HepG2 (cell line): ENCODE data around the gene COMT. TPM values are rescaled to one million over a fixed set of nuclear protein-coding genes. Genes with fewer than 3 reads are reported as not detected.

ENCODE experiments used
- ATF7-NPFF ChIP-seq: sonication (generic); formaldehyde crosslinking; IDR thresholded peaks from 2 replicates; pipeline ENCODE4 v1.8.1; 2023; ENCODE audit warnings: mild to moderate bottlenecking, low read depth, missing genetic modification reagents, moderate library complexity
- BCL6 ChIP-seq: IDR thresholded peaks from 2 replicates; pipeline ENCODE4 v1.6.1; 2016; ENCODE audit warnings: missing genetic modification reagents, missing compliant biosample characterization
- CREM ChIP-seq, 2 experiments: sonication (generic) in 1 of 2; formaldehyde crosslinking in 1 of 2; IDR thresholded peaks; 2 replicates each; pipeline versions ENCODE4 v1.4.0 to v1.6.1; 2016 to 2020; ENCODE audit warnings: antibody characterized with exemption in 1 of 2, mild to moderate bottlenecking in 1 of 2, missing genetic modification reagents in 1 of 2
- EZH2 ChIP-seq: conservative IDR thresholded peaks from 2 replicates; pipeline ENCODE4 v1.6.1; 2012; ENCODE audit warnings: mild to moderate bottlenecking, low read depth, low read length, moderate library complexity
- FOXA3 ChIP-seq: IDR thresholded peaks from 2 replicates; pipeline ENCODE4 v1.6.1; 2016; ENCODE audit warnings: missing genetic modification reagents, missing compliant biosample characterization
- GFI1 ChIP-seq: sonication (generic); formaldehyde crosslinking; IDR thresholded peaks from 2 replicates; pipeline ENCODE4 v1.5.0; 2020; ENCODE audit warnings: missing genetic modification reagents, mild to moderate bottlenecking, borderline replicate concordance
- HCFC1 ChIP-seq: fragments of 150-350 bp; IDR thresholded peaks from 2 replicates; pipeline ENCODE4 v1.6.1; 2014; ENCODE audit warnings: low read depth, low read length
- MAZ ChIP-seq, 2 experiments: sonication (generic) in 1 of 2; formaldehyde crosslinking in 1 of 2; IDR thresholded peaks; 2 replicates each; pipeline versions ENCODE4 v1.5.0 to v1.6.1; 2012 to 2020; ENCODE audit warnings: low read depth in 2 of 2, mild to moderate bottlenecking in 2 of 2, borderline replicate concordance in 1 of 2, improper control_type of control experiment in 1 of 2, low read length in 1 of 2, missing genetic modification reagents in 1 of 2, moderate library complexity in 1 of 2
- MIER3 ChIP-seq: IDR thresholded peaks from 2 replicates; pipeline ENCODE4 v1.6.1; 2016; ENCODE audit warnings: missing compliant biosample characterization, borderline replicate concordance
- RORA ChIP-seq: sonication (generic); formaldehyde crosslinking; IDR thresholded peaks from 2 replicates; pipeline ENCODE4 v1.5.0; 2020; ENCODE audit warnings: mild to moderate bottlenecking, missing genetic modification reagents, moderate library complexity
- SAFB2 ChIP-seq: sonication (generic); formaldehyde crosslinking; IDR thresholded peaks from 2 replicates; pipeline ENCODE4 v1.5.1; 2020; ENCODE audit warnings: missing genetic modification reagents, low read depth, mild to moderate bottlenecking, borderline replicate concordance
- ZFP1 ChIP-seq: IDR thresholded peaks from 2 replicates; pipeline ENCODE4 v1.6.1; 2016
- ZFP90 ChIP-seq: sonication (generic); formaldehyde crosslinking; IDR thresholded peaks from 2 replicates; pipeline ENCODE4 v1.8.0; 2022; ENCODE audit warnings: missing genetic modification reagents, mild to moderate bottlenecking, inconsistent platforms, borderline replicate concordance
- ZNF224 ChIP-seq: sonication (generic); formaldehyde crosslinking; IDR thresholded peaks from 2 replicates; pipeline ENCODE4 v1.5.0; 2020; ENCODE audit warnings: mild to moderate bottlenecking, missing genetic modification reagents
- ZNF274 ChIP-seq: sonication (generic); formaldehyde crosslinking; IDR thresholded peaks from 2 replicates; pipeline ENCODE4 v1.5.1; 2020; ENCODE audit warnings: mild to moderate bottlenecking, missing genetic modification reagents
- ZNF292 ChIP-seq: sonication (generic); formaldehyde crosslinking; IDR thresholded peaks from 2 replicates; pipeline ENCODE4 v1.8.1; 2022; ENCODE audit warnings: mild to moderate bottlenecking, low read depth, missing genetic modification reagents, borderline replicate concordance
- ZNF382 ChIP-seq: sonication (generic); formaldehyde crosslinking; IDR thresholded peaks from 2 replicates; pipeline ENCODE4 v1.5.0; 2020; ENCODE audit warnings: missing genetic modification reagents, mild to moderate bottlenecking, borderline replicate concordance
- ZNF569 ChIP-seq: sonication (generic); formaldehyde crosslinking; IDR thresholded peaks from 2 replicates; pipeline ENCODE4 v1.5.0; 2020; ENCODE audit warnings: mild to moderate bottlenecking, missing genetic modification reagents, moderate library complexity, borderline replicate concordance
- ZNF607 ChIP-seq: sonication (generic); formaldehyde crosslinking; IDR thresholded peaks from 2 replicates; pipeline ENCODE4 v1.5.1; 2020; ENCODE audit warnings: missing genetic modification reagents, mild to moderate bottlenecking, borderline replicate concordance
- polyA plus RNA-seq, 8 experiments: library from polyadenylated mRNA; depleted of rRNA in 3 of 8; stranded (reverse) in 7 of 8; unstranded in 1 of 8; fragments of >200 nt; fragmentation: Illumina TruSeq in 4 of 8; extraction: Trizol in 4 of 8; gene quantifications; 2 replicates each; pipeline versions ENCODE4 v1.2.1 to v1.2.3, GENCODE V29; 2011 to 2016; ENCODE audit warnings: low read depth in 4 of 8, missing spikeins in 1 of 8, mixed read lengths in 1 of 8; ENCODE audit not compliant: insufficient read depth in 1 of 8
- total RNA-seq, 5 experiments: library from RNA; depleted of rRNA; stranded (reverse); fragments of >200 nt; fragmentation: Illumina TruSeq; extraction: Trizol; gene quantifications; 2 replicates each; pipeline ENCODE4 v1.2.3, GENCODE V29; 2016; ENCODE audit warnings: low read depth in 1 of 5
- TF ChIP-seq, protein P1 (sequence below): sonication (generic); formaldehyde crosslinking; IDR thresholded peaks from 2 replicates; pipeline ENCODE4 v1.4.0; 2020; ENCODE audit warnings: missing genetic modification reagents, borderline replicate concordance
- TF ChIP-seq, protein P2 (sequence below): sonication (generic); formaldehyde crosslinking; IDR thresholded peaks from 2 replicates; pipeline ENCODE4; 2020; ENCODE audit warnings: missing genetic modification reagents, mild to moderate bottlenecking, borderline replicate concordance

Gene COMT
- total and polyA plus RNA-seq, 2 of the 13 experiments (the other 11 are each of a cell fraction or from before 2014, with no cell fraction given) = 156 to 162 TPM

DNA sequence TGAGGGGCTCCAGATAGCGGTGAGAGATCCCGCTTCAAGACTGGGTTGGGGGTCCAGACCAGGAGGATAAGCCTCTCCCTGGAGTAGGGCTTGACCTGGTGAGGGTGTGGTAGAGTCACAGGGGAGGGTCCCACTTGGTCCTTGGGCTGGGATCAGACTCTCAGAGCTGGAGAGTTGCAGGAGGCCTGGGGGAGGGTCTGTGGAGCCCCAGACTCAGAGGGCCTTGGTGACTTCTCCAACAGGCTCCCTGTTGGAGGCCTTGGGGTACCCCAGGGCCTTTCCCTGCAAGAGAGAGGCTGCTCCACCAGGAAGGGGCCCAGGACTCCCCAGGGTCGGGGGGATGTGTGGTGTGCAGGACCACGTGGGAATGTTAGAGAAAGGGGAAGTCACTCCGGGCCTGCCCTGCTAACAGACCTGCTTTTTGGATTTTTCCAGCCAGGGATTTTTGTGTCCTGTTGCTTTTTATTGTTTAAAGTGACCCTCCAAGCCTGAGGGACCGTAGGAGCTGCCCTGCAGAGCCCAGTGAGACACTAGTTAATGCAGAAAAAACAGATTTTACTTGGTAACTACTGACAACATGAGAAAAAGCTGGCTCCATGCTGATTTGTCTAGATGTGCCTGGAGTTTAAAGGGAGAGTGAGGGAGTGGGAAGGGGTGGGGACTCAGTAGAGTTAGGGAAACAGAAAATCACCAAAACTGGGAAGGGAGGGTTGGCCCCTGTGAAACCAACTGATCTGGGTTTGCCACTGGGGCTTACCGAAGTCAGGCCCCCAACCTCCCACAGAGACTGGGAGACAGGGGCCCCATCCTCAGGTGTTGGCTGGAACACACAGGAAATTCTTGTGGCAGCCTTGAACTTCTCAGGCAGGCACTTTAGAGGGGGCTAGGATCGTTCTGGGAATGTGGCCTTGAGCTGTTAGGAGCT, 847 bp downstream of the COMT start (continued):
- TF ChIP-seq, protein P1, sequence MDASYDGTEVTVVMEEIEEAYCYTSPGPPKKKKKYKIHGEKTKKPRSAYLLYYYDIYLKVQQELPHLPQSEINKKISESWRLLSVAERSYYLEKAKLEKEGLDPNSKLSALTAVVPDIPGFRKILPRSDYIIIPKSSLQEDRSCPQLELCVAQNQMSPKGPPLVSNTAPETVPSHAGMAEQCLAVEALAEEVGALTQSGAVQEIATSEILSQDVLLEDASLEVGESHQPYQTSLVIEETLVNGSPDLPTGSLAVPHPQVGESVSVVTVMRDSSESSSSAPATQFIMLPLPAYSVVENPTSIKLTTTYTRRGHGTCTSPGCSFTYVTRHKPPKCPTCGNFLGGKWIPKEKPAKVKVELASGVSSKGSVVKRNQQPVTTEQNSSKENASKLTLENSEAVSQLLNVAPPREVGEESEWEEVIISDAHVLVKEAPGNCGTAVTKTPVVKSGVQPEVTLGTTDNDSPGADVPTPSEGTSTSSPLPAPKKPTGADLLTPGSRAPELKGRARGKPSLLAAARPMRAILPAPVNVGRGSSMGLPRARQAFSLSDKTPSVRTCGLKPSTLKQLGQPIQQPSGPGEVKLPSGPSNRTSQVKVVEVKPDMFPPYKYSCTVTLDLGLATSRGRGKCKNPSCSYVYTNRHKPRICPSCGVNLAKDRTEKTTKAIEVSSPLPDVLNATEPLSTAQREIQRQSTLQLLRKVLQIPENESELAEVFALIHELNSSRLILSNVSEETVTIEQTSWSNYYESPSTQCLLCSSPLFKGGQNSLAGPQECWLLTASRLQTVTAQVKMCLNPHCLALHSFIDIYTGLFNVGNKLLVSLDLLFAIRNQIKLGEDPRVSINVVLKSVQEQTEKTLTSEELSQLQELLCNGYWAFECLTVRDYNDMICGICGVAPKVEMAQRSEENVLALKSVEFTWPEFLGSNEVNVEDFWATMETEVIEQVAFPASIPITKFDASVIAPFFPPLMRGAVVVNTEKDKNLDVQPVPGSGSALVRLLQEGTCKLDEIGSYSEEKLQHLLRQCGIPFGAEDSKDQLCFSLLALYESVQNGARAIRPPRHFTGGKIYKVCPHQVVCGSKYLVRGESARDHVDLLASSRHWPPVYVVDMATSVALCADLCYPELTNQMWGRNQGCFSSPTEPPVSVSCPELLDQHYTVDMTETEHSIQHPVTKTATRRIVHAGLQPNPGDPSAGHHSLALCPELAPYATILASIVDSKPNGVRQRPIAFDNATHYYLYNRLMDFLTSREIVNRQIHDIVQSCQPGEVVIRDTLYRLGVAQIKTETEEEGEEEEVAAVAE (CRISPR knock-in tag) = no peak
- TF ChIP-seq ATF7-NPFF (CRISPR knock-in tag) (no peak), ZNF569 (no peak), GFI1 (CRISPR knock-in tag) (peak; percentile 58; the same call in 1 of the 2 replicates), FOXA3 (CRISPR knock-in tag) (no peak), ZNF274 (CRISPR knock-in tag) (peak; percentile 42; the same call in 1 of the 2 replicates), SAFB2 (CRISPR knock-in tag) (no peak), MIER3 (CRISPR knock-in tag) (no peak), HCFC1 (no peak), CREM (IDR thresholded peaks at IDR 0.05) (0 out of 2 replicates have a peak, but pooled peaks have one; percentile 31), CREM (CRISPR knock-in tag; IDR thresholded peaks at IDR 0.05) (no peak), BCL6 (CRISPR knock-in tag) (peak; percentile 26; the same call in 1 of the 2 replicates), EZH2 (no peak), ZFP90 (no peak), RORA (CRISPR knock-in tag) (no peak), ZFP1 (CRISPR knock-in tag) (no peak), MAZ (IDR thresholded peaks at IDR 0.05; ENCODE audit: borderline replicate concordance, low read depth, low read length) (no peak), MAZ (CRISPR knock-in tag; IDR thresholded peaks at IDR 0.05; ENCODE audit: low read depth) (0 out of 2 replicates have a peak, but pooled peaks have one; percentile 18), ZNF224 (CRISPR knock-in tag) (no peak), ZNF292 (CRISPR knock-in tag) (no peak), ZNF382 (CRISPR knock-in tag) (no peak), ZNF607 (CRISPR knock-in tag) (peak; percentile 15; the same call in 1 of the 2 replicates)
- TF ChIP-seq, protein P2, sequence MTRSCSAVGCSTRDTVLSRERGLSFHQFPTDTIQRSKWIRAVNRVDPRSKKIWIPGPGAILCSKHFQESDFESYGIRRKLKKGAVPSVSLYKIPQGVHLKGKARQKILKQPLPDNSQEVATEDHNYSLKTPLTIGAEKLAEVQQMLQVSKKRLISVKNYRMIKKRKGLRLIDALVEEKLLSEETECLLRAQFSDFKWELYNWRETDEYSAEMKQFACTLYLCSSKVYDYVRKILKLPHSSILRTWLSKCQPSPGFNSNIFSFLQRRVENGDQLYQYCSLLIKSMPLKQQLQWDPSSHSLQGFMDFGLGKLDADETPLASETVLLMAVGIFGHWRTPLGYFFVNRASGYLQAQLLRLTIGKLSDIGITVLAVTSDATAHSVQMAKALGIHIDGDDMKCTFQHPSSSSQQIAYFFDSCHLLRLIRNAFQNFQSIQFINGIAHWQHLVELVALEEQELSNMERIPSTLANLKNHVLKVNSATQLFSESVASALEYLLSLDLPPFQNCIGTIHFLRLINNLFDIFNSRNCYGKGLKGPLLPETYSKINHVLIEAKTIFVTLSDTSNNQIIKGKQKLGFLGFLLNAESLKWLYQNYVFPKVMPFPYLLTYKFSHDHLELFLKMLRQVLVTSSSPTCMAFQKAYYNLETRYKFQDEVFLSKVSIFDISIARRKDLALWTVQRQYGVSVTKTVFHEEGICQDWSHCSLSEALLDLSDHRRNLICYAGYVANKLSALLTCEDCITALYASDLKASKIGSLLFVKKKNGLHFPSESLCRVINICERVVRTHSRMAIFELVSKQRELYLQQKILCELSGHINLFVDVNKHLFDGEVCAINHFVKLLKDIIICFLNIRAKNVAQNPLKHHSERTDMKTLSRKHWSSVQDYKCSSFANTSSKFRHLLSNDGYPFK (CRISPR knock-in tag) = no peak; the same call in 1 of the 2 replicates
